ENCODE measurements around the gene ADGRL4. TPM values are rescaled to one million over a fixed set of nuclear protein-coding genes. Genes with fewer than 3 reads are reported as not detected.
"Not testable (repeated sequence)": the region's sequence is repeated elsewhere in the genome, so short reads cannot be mapped to it uniquely, and the experiment has no call there.

Gene ADGRL4
- total RNA-seq (2014; rRNA removed; shearing (Covaris generic)): 0.26 TPM in 1 of 2 replicates, not detected in the other

DNA sequence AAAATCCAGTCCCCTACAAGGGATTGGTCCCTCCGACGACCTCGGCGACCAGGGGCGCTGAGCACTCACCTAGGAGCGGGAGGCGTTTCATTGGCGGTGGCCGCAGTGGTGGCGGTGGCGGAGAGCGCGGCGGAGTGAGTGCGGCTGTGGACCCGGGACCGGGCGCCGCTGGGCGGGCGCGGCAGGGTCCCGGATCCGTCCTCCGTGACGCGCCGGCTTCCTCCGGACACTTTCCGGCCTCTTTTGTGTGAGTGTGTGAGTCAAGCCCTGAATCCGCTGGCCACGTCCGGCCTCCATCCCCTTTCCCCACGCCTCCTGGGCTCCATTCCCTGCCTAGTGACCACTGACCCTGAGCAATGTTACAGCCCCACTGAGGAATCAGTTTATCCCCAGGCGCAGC, at the start of gene ADGRL4:
TSS of gene ADGRL4 (minus strand) at position 167 of the 400 bp plus-strand sequence. CDS start at position 91, 76 bp downstream.
- DNase-seq (ENCODE audit: low spot score): no peak

GRCh38 chr1:79055856-79056255, 49.3 kb upstream of the ADGRL4 start:
- no peak for DNase-seq (ENCODE audit: low spot score)

DNA sequence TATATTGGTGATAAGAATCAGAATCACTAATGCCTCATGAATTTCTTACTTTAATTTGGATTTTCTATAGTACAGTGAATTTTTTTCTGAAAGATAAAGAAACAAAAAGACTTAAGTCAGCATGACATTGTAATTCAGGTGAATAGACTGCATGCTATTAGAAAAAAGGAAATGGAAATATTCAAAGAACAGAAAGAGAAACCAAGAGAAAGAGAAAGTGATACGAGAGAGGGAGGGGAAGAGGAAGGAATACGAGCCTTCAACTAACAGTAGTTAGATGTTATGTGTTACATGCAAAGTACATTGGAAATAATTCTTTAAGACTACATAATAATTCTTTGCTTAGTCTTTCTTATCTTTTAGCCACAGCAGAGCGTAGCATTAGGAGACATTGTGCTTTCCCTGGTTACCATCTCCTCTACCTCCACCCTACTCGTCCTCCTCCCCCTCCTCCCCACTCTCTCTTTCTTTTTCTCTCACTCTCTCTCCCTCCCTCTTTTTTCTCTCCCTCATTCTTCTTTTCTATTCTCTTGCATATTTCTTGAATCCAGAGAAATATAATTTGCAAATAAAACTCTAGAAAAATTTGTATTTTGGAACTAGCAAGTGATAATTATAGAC, 46.4 kb upstream of the ADGRL4 start:
- DNase-seq (ENCODE audit: low spot score): no peak

DNA sequence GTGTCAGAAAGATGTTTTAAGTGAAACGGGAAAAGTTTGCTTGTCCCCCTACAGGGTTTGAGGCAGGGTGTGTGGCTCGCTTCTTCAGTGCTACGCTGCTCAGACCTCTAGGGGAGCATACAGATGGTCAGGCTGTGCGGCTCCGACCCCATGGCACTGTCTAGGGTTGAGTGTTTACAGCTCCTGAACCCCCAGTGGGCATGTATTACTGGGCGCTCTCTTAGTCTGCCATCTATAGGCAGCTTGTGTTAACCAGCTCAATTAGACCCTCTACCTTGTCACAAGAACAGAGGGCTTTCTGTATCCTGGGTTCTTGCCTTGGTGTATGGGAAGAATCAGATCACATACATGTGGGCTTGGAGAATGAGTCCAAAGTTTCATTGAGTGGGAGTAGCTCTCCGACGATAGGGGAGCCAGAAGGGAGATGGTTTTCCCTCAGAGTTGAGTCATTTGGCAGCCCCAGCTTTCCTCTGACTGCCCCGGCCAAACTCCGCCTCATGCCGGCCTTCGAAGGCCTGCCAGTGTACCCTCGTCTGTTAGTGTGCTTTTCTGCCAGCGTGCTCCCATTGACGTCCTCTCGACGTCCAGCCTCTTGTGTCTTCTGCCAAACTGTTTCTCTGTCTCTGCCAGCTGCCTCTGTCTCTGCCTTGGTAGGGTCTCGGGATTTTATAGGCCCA, 38.6 kb upstream of the ADGRL4 start:
- peak; percentile 10 for DNase-seq (ENCODE audit: low spot score)

DNA sequence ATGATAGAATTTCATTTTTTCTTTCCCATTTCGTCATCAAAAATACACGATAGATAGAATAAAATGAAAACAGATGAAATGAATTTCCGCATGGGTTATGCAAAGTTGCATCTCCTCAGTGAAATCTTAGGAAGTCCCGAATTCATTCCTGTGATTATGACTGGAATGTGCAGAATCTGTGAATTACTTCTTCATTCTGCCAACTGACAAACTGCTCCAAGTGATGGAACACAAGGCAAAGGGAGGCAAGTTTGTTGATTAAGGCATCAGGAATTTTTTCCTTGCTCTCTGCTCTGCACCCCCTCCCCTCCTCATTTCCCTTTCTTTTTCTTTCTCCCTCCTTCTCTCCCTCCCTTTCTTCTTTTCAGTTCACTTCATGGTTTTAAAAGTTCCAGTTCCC, 37.0 kb upstream of the ADGRL4 start:
- DNase-seq (ENCODE audit: low spot score): no peak

- DNase-seq (ENCODE audit: low spot score): no peak
These were observed 36.0 kb upstream of the ADGRL4 start for GRCh38 chr1:79042539-79042938.

GRCh38 chr1:79042117-79042516, 35.6 kb upstream of the ADGRL4 start:
- DNase-seq (ENCODE audit: low spot score): no peak

GRCh38 chr1:79041666-79042065, 35.1 kb upstream of the ADGRL4 start:
- DNase-seq (ENCODE audit: low spot score): no peak

DNA sequence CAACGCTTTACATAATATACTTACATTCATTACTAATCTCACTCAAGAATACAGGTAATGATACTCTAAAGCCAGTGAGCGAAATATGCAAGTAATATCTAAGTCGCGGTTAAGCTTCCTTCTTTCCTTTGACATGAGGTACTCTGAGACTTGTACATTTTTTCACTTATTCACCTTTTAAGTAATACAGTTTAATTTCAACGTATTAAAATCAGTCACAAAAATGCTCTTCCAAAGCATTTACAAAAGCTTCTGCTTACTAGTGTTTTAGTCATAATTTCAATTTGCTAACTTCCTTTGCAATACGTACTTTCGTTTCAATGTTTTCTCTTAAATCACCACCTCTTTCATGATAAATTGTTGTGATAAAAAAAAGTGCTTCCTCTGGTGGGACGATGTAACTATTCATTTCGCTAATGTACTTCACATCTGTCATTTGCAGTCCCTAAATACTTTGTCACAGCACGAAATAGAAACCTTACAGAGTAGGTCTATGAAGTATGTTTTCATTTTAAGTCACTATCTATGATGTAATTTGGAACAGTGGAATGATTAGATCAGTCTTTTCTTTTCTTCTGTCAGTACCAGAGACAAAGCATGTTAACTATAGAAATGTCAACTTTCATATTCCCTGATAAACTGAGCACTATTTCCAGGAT, 34.0 kb upstream of the ADGRL4 start:
- no peak for DNase-seq (ENCODE audit: low spot score)

DNA sequence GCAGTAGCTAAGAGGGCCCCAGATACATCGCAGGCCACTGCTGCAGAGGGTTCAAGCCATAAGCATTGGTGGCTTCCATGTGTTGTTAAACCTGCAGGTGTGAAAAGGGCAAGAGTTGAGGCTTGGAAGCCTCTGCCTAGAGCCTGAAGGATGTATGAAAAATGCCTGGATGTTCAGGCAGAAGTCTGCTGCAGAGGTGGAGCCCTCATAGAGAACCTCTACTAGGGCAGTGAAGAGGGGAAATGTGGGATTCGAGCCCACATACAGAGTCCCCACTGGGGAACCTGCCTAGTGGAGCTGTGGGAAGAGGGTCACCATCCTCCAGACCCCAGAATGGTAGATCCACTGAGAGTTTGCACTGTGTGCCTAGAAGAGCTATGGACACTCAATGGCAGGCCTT, 30.6 kb upstream of the ADGRL4 start:
- DNase-seq (ENCODE audit: low spot score): no peak

DNA sequence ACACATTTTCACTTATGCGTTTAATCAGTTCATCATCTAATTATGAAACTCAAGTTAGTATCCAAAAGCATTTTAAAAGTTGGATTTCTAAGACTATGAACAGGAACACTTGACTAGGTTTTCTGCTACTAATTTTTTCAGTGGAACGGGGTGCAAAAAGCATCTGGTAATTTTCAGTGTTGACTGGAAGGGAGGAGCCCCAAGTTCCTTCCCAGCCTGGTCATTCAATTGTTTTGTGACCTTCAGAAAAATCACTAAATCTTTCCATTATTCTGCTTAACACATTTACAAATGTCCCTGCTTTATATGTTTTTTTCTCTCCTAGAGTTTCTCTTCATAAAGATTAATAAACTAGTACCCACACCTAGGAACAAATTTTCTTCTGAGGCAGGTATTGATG, 6.0 kb upstream of the ADGRL4 start:
- DNase-seq (ENCODE audit: low spot score): no peak

GRCh38 chr1:79010589-79010988, 4.1 kb upstream of the ADGRL4 start:
- no peak for DNase-seq (ENCODE audit: low spot score)

- DNase-seq (ENCODE audit: low spot score): no peak
These were observed 585 bp downstream of the ADGRL4 start for GRCh38 chr1:79005945-79006344.

GRCh38 chr1:79004916-79005315, 1.6 kb downstream of the ADGRL4 start:
- DNase-seq (ENCODE audit: low spot score): no peak

DNA sequence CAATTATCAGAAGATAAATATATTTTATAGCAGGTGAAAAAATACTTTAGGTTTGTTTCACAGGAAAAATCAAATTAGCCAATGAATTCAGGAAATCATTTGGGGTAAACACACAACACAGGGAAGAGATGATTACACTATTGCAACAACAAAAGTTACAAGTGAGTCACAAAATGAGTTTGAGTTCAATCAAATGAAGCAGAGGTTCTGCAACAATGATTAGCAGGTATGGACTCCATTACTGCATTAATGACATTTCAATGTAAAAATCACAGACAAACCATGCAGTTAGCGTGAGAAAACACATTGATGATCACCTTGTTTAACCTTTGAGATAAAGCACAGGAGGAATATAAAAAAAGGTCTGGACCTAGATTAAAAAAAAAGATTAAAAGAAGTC, 9.7 kb downstream of the ADGRL4 start:
- no peak for DNase-seq (ENCODE audit: low spot score)

- DNase-seq (ENCODE audit: low spot score): no peak
These were observed 19.5 kb downstream of the ADGRL4 start for GRCh38 chr1:78987042-78987441.

- DNase-seq (ENCODE audit: low spot score): no peak
These were observed 26.0 kb downstream of the ADGRL4 start for GRCh38 chr1:78980511-78980910.

GRCh38 chr1:78972723-78973122, 33.8 kb downstream of the ADGRL4 start:
- DNase-seq (ENCODE audit: low spot score): no peak

- DNase-seq (ENCODE audit: low spot score): not testable (repeated sequence)
These were observed 39.4 kb downstream of the ADGRL4 start for GRCh38 chr1:78967091-78967490.

GRCh38 chr1:78958711-78959110, 47.8 kb downstream of the ADGRL4 start:
- DNase-seq (ENCODE audit: low spot score): no peak

DNA sequence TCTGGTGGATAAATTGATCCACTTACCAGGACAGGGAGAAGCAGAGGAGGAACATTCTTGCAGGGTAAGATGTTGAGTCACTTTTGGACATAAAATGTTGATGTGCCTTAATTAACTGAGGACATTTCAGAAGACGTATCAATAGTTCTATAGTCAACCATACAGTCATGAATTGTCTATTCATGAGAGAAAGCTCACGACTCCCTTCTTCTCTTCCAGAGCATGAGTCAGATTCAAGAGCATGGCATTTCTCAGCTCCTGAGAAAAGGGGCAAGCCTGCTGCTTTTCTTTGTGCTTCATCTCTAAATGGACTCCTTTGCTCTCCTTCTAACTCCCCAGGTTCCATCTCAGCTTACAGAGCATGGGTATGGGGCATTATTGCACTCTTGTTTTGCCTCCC, 55.7 kb downstream of the ADGRL4 start:
- no peak for DNase-seq (ENCODE audit: low spot score)

- DNase-seq (ENCODE audit: low spot score): no peak
These were observed 57.3 kb downstream of the ADGRL4 start for GRCh38 chr1:78949227-78949626.

- DNase-seq (ENCODE audit: low spot score): no peak
These were observed 87.4 kb downstream of the ADGRL4 start for GRCh38 chr1:78919150-78919549.
